ENCODE measurements around the gene NBEAL1.
"Not testable (repeated sequence)": the region's sequence is repeated elsewhere in the genome, so short reads cannot be mapped to it uniquely, and the experiment has no call there.

NBEAL1 gene

DNA sequence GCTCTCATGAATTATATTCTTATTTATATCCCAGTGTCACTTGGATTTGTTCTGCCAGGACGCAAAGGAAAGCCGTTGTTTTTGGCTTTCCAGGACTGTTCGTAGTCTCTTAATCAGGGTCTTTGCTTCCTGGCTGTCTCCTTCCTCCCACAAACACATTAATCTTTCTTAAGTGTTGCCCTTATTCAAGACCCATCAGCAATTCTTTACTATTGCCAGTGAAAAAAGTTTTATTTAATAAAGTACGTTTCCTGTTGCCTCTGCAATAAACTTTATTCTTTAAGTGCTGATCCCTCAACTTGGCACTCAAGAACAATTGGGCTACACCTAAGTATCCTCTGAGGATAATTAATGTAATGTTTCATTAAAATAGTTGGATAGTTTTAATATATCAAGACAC is 155.8 kb downstream of the NBEAL1 start:
- no peak overlapping the region for H3K4me3 ChIP-seq (ENCODE audit: low read depth, low read length)
- TF ChIP-seq, protein P1, sequence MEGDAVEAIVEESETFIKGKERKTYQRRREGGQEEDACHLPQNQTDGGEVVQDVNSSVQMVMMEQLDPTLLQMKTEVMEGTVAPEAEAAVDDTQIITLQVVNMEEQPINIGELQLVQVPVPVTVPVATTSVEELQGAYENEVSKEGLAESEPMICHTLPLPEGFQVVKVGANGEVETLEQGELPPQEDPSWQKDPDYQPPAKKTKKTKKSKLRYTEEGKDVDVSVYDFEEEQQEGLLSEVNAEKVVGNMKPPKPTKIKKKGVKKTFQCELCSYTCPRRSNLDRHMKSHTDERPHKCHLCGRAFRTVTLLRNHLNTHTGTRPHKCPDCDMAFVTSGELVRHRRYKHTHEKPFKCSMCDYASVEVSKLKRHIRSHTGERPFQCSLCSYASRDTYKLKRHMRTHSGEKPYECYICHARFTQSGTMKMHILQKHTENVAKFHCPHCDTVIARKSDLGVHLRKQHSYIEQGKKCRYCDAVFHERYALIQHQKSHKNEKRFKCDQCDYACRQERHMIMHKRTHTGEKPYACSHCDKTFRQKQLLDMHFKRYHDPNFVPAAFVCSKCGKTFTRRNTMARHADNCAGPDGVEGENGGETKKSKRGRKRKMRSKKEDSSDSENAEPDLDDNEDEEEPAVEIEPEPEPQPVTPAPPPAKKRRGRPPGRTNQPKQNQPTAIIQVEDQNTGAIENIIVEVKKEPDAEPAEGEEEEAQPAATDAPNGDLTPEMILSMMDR (IDR thresholded peaks at IDR 0.05; ENCODE audit: low read depth, low read length): no peak

DNA sequence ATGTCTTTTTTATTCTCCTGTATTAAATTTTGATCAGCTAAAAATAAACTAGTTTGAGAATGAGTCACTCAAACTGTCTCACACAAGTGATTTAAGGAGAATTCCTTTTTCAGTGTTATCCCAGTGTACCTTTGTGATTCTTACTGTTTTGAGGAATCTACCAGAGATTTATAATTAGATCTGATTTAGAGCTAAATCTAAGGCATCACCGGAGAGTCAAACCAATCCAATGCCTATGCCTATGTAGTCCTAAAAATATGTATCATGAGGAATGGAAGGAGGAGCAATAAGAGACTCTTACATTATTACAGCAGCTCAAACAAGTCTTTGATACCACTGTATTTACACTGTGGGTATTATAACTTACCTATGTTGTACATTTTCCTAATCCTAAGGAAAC is 160.7 kb downstream of the NBEAL1 start:
- TF ChIP-seq, protein P1 (IDR thresholded peaks at IDR 0.05; ENCODE audit: low read depth, low read length): no peak

DNA sequence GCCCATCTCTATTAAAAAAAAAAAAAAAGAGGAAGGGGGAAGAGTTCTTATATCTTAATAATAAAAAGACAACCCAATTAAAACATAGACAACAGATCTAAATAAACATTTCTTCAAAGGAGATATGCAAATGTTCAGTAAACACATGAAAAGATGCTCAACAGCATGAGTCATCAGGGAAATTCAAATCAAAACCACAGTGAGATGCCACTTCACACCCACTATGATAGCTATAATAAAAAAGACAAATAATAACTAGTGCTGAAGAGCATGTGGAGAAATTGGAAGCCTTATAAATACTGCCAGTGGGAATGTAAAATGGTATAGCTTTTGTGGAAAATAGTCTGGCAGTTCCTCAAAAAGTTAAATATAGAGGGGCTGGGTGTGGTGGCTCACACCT is 162.7 kb downstream of the NBEAL1 start:
- TF ChIP-seq, protein P1 (IDR thresholded peaks at IDR 0.05; ENCODE audit: low read depth, low read length): no peak
- no peak overlapping the region for H3K4me3 ChIP-seq (ENCODE audit: low read depth, low read length)

More for the DNA sequence above, 160.7 kb downstream of the NBEAL1 start:
- H3K4me3 ChIP-seq (ENCODE audit: low read depth, low read length): no peak overlapping the region

DNA sequence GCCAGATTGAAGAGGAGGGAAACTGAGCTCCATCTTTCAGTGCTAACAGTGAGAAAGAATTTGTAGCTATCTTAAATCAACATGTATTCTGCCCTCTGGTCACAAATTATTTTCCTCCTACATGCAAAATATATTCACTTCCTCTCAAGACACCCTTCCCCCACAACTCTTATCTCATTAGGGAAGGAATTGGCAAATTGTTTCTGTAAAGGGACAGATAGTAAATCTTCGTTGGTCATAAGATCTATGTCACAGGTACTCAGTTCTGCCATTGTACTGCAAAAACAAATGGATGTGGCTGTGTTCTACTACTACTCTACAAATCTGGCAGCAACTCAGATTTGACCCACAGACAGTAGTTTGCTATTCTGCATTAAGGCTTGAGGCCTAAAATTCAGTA is 171.2 kb downstream of the NBEAL1 start:
- H3K4me3 ChIP-seq (ENCODE audit: low read depth, low read length): no peak overlapping the region
- TF ChIP-seq, protein P1 (IDR thresholded peaks at IDR 0.05; ENCODE audit: low read depth, low read length): no peak

DNA sequence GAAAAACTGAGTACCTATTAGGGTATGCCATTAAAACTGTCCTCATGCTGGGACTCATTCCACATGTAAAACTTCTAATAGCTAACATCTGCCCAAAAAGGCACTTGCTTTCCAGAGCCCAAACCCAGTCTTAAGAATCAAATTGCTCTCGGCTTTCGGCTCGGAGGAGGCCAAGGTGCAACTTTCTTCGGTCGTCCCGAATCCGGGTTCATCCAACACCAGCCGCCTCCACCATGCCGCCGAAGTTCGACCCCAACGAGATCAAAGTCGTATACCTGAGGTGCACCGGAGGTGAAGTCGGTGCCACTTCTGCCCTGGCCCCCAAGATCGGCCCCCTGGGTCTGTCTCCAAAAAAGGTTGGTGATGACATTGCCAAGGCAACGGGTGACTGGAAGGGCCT is 175.9 kb downstream of the NBEAL1 start:
- not testable (repeated sequence) for H3K4me3 ChIP-seq (ENCODE audit: low read depth, low read length)

DNA sequence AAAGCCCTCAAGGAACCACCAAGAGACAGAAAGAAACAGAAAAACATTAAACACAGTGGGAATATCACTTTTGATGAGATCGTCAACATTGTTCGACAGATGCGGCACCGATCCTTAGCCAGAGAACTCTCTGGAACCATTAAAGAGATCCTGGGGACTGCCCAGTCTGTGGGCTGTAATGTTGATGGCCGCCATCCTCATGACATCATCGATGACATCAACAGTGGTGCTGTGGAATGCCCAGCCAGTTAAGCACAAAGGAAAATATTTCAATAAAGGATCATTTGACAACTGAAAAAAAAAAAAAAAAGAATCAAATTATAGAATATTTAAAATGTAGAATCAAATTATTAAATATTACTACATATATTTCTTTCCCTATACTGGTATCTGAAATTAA is 176.4 kb downstream of the NBEAL1 start:
- not testable (repeated sequence) for H3K4me3 ChIP-seq (ENCODE audit: low read depth, low read length)

DNA sequence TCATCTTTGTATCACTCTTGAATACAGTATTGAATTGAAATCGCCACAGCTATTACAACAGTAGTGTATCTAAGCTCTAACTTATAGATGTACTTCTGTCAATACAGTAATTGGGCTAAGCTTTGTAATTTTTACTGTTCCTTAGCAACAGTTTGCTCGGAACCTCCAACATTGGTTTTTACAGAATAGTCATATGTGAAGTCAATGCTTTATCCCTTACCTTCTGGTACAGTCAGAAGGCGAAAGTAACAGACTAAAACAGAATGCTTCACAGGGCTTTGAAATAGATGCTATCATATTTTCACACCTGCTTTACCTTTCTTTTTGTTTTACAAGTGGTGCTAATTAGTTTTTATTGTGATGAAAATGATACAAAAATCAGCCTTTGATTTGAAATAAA is 177.3 kb downstream of the NBEAL1 start:
- TF ChIP-seq, protein P1 (IDR thresholded peaks at IDR 0.05; ENCODE audit: low read depth, low read length): no peak
- H3K4me3 ChIP-seq (ENCODE audit: low read depth, low read length): no peak overlapping the region

DNA sequence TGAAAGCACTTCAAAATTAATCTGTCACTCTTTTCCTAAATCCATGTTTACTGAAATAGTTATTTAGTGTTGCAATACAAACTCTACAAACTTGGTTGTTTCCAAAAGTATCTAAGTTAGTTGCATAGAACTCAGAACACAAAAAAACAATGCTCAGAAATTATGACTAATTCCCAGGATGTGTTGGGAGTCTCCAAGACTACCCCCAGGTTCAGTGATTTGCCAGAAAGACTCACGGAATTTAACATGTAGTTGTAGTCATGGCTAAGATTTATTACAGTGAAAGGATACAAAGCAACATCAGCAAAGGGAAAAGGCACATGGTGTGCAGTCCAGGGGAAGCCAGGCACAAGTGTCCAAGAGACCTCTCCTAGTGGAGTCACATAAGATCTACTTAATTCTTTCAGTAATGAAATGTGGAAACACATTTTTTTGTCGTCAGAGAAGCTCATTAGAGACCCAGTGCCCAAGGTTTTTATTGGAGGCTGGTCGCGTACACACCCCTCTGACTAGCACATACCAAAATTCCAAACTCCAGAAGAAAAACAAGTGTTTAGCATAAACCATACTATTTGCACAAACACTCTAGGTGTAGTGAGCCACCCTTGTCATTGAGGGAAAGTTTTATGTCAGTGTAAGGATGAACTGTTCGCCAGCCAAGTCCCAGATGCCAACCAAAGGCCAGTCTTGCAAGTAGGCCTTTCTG is 180.8 kb downstream of the NBEAL1 start:
- H3K4me3 ChIP-seq (ENCODE audit: low read depth, low read length): no peak overlapping the region
- TF ChIP-seq, protein P1 (IDR thresholded peaks at IDR 0.05; ENCODE audit: low read depth, low read length): no peak
